WTC11 (cell line): Measurements from ENCODE around the gene CDK17. TPM values are rescaled to one million over a fixed set of nuclear protein-coding genes. Genes with fewer than 3 reads are reported as not detected.

Experiments
- ATAC-seq: fragments of 200-7000 bp; cut with Tn5 transposase; 2 replicates; pipeline ENCODE4 v1.10.0; 2021; ENCODE audit warnings: mild to moderate bottlenecking, moderate library complexity
- CTCF ChIA-PET: fragments of 300-600 bp; sonication (Branson Sonifier 250); formaldehyde crosslinking; loops from one replicate; lab custom pipeline; 2021; ENCODE audit warnings: antibody characterized with exemption; lab: Charles Lee
- POLR2A ChIA-PET: fragments of 350-600 bp; sonication (Branson Sonifier 250); formaldehyde crosslinking; loops from one replicate; lab custom pipeline; 2021; ENCODE audit warnings: antibody characterized with exemption; lab: Charles Lee
- DNase-seq: peaks from one replicate; pipeline ENCODE4 v3.0.0; 2021; ENCODE audit warnings: low spot score
- H3K27ac Mint-ChIP-seq: 2 replicates; pipeline ENCODE4 v1.8.0; 2021; ENCODE audit warnings: mixed read lengths
- H3K27me3 Mint-ChIP-seq: 2 replicates; pipeline ENCODE4 v1.8.0; 2021; ENCODE audit warnings: low read depth, mild to moderate bottlenecking, moderate library complexity, mixed read lengths
- H3K36me3 Mint-ChIP-seq: 2 replicates; pipeline ENCODE4 v1.8.0; 2021; ENCODE audit warnings: mixed read lengths
- H3K4me1 Mint-ChIP-seq: 2 replicates; pipeline ENCODE4 v1.8.0; 2022; ENCODE audit warnings: mixed read lengths
- H3K4me3 Mint-ChIP-seq: 2 replicates; pipeline ENCODE4 v1.8.0; 2021; ENCODE audit warnings: mild to moderate bottlenecking, moderate library complexity, mixed read lengths
- H3K9me3 Mint-ChIP-seq: 2 replicates; pipeline ENCODE4 v1.8.0; 2021; ENCODE audit warnings: mixed read lengths
- CREB1 ChIP-seq: sonication (generic); formaldehyde crosslinking; IDR thresholded peaks from 2 replicates; pipeline ENCODE4 v1.8.0; 2023; ENCODE audit warnings: mild to moderate bottlenecking, missing genetic modification reagents
- ERG ChIP-seq: fragments of 250-450 bp; sonication (Bioruptor Pico); IDR thresholded peaks from 2 replicates; pipeline ENCODE4 v1.8.0; 2021; ENCODE audit warnings: mild to moderate bottlenecking
- ETV6 ChIP-seq: sonication (generic); formaldehyde crosslinking; IDR thresholded peaks from 2 replicates; pipeline ENCODE4 v1.8.1; 2022; ENCODE audit warnings: mild to moderate bottlenecking, missing genetic modification reagents
- GABPB1 ChIP-seq: sonication (generic); formaldehyde crosslinking; IDR thresholded peaks from 2 replicates; pipeline ENCODE4 v1.8.1; 2023; ENCODE audit warnings: mild to moderate bottlenecking, missing genetic modification reagents
- IRF1 ChIP-seq: sonication (generic); formaldehyde crosslinking; IDR thresholded peaks from 2 replicates; pipeline ENCODE4 v1.8.0; 2023; ENCODE audit warnings: missing genetic modification reagents
- JAZF1 ChIP-seq: fragments of 250-450 bp; sonication (Bioruptor Pico); IDR thresholded peaks from 2 replicates; pipeline ENCODE4 v1.9.0; 2021; ENCODE audit warnings: moderate library complexity, mild to moderate bottlenecking, inconsistent platforms
- KAT7 ChIP-seq: sonication (generic); formaldehyde crosslinking; IDR thresholded peaks from 2 replicates; pipeline ENCODE4 v1.8.1; 2023; ENCODE audit warnings: missing genetic modification reagents, mild to moderate bottlenecking, borderline replicate concordance
- MXD4 ChIP-seq: fragments of 250-450 bp; sonication (Bioruptor Pico); IDR thresholded peaks from 2 replicates; pipeline ENCODE4 v1.8.0; 2021; ENCODE audit warnings: mild to moderate bottlenecking, moderate library complexity, borderline replicate concordance
- NR3C1 ChIP-seq: sonication (generic); formaldehyde crosslinking; conservative IDR thresholded peaks from 2 replicates; pipeline ENCODE4 v1.8.1; 2023; ENCODE audit warnings: low read depth, mild to moderate bottlenecking, missing genetic modification reagents
- PREB ChIP-seq: sonication (generic); formaldehyde crosslinking; IDR thresholded peaks from 2 replicates; pipeline ENCODE4 v1.8.1; 2022; ENCODE audit warnings: mild to moderate bottlenecking, missing genetic modification reagents, moderate library complexity, borderline replicate concordance
- SP1 ChIP-seq: sonication (generic); formaldehyde crosslinking; conservative IDR thresholded peaks from 2 replicates; pipeline ENCODE4 v1.8.1; 2022; ENCODE audit warnings: missing genetic modification reagents
- ZNF232 ChIP-seq: sonication (generic); formaldehyde crosslinking; IDR thresholded peaks from 2 replicates; pipeline ENCODE4 v1.8.0; 2022; ENCODE audit warnings: mild to moderate bottlenecking, missing genetic modification reagents
- ZNF396 ChIP-seq: fragments of 250-450 bp; sonication (Bioruptor Pico); IDR thresholded peaks from 2 replicates; pipeline ENCODE4 v1.8.0; 2021; ENCODE audit warnings: mild to moderate bottlenecking, moderate library complexity, borderline replicate concordance
- ZNF512 ChIP-seq: sonication (generic); formaldehyde crosslinking; IDR thresholded peaks from 2 replicates; pipeline ENCODE4 v1.8.1; 2022; ENCODE audit warnings: missing genetic modification reagents, borderline replicate concordance
- ZNF532 ChIP-seq: fragments of 250-450 bp; sonication (Bioruptor Pico); IDR thresholded peaks from 2 replicates; pipeline ENCODE4 v1.9.0; 2021; ENCODE audit warnings: mild to moderate bottlenecking, borderline replicate concordance
- total RNA-seq: library from RNA; stranded (reverse); gene quantifications from 3 replicates; pipeline ENCODE4 v1.2.3, GENCODE V29; 2021
- TF ChIP-seq, protein P1 (sequence below): sonication (generic); formaldehyde crosslinking; IDR thresholded peaks from 2 replicates; pipeline ENCODE4 v1.8.0; 2022; ENCODE audit warnings: mild to moderate bottlenecking, missing genetic modification reagents
- TF ChIP-seq, protein P2 (sequence below): fragments of 250-450 bp; sonication (Bioruptor Pico); IDR thresholded peaks from 2 replicates; pipeline ENCODE4 v1.9.0; 2021; ENCODE audit warnings: mild to moderate bottlenecking
- TF ChIP-seq, protein P3 (sequence below): sonication (generic); formaldehyde crosslinking; IDR thresholded peaks from 2 replicates; pipeline ENCODE4 v1.8.1; 2023; ENCODE audit warnings: mild to moderate bottlenecking, missing genetic modification reagents, moderate library complexity

Gene CDK17
- total RNA-seq, 1 experiment from 2014 or later: 20.0 TPM

DNA sequence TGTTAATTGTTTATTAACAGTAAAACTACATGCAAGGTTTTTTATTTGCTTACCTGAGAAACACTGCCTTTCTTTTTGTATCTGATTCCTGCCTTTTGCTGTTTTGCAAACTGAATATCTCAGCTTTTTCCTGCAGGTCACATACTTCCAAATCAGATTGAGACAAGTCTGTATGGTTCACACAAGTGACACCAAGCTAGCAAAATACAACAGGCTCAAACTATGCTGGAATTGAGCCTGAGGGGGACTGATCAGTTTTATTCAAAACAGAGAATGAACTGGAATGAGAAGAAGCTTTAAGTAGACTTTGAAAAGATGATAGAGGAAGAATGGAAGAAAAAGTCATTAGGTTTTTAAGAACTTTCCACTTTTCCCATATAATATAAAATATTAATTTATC is 12.2 kb upstream of the CDK17 start (continued):
- TF ChIP-seq ZNF512 (CRISPR knock-in tag) (no peak), KAT7 (no peak), ETV6 (CRISPR knock-in tag) (no peak), ZNF396 (CRISPR knock-in tag) (no peak), IRF1 (CRISPR knock-in tag) (no peak), ZNF232 (CRISPR knock-in tag) (no peak)
- TF ChIP-seq, protein P1, sequence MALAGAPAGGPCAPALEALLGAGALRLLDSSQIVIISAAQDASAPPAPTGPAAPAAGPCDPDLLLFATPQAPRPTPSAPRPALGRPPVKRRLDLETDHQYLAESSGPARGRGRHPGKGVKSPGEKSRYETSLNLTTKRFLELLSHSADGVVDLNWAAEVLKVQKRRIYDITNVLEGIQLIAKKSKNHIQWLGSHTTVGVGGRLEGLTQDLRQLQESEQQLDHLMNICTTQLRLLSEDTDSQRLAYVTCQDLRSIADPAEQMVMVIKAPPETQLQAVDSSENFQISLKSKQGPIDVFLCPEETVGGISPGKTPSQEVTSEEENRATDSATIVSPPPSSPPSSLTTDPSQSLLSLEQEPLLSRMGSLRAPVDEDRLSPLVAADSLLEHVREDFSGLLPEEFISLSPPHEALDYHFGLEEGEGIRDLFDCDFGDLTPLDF (CRISPR knock-in tag): no peak
- TF ChIP-seq, protein P2, sequence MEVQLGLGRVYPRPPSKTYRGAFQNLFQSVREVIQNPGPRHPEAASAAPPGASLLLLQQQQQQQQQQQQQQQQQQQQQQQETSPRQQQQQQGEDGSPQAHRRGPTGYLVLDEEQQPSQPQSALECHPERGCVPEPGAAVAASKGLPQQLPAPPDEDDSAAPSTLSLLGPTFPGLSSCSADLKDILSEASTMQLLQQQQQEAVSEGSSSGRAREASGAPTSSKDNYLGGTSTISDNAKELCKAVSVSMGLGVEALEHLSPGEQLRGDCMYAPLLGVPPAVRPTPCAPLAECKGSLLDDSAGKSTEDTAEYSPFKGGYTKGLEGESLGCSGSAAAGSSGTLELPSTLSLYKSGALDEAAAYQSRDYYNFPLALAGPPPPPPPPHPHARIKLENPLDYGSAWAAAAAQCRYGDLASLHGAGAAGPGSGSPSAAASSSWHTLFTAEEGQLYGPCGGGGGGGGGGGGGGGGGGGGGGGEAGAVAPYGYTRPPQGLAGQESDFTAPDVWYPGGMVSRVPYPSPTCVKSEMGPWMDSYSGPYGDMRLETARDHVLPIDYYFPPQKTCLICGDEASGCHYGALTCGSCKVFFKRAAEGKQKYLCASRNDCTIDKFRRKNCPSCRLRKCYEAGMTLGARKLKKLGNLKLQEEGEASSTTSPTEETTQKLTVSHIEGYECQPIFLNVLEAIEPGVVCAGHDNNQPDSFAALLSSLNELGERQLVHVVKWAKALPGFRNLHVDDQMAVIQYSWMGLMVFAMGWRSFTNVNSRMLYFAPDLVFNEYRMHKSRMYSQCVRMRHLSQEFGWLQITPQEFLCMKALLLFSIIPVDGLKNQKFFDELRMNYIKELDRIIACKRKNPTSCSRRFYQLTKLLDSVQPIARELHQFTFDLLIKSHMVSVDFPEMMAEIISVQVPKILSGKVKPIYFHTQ (CRISPR knock-in tag): no peak

GRCh38 chr12:96409731-96410130 is 9.5 kb upstream of the CDK17 start:
- Mint-ChIP-seq H3K4me3 (no peak overlapping the region), H3K4me1 (peaks cover 4% of the 10 kb centered on the region), H3K27me3 (no peaks in the 10 kb centered on the region), H3K9me3 (no peaks in the 10 kb centered on the region), H3K36me3 (no peaks in the 10 kb centered on the region), H3K27ac (no peak overlapping the region)
- TF ChIP-seq GABPB1 (CRISPR knock-in tag): no peak
- TF ChIP-seq, protein P3, sequence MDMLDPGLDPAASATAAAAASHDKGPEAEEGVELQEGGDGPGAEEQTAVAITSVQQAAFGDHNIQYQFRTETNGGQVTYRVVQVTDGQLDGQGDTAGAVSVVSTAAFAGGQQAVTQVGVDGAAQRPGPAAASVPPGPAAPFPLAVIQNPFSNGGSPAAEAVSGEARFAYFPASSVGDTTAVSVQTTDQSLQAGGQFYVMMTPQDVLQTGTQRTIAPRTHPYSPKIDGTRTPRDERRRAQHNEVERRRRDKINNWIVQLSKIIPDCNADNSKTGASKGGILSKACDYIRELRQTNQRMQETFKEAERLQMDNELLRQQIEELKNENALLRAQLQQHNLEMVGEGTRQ (CRISPR knock-in tag): no peak
- no peak for TF ChIP-seq NR3C1 (CRISPR knock-in tag)
- no peak for TF ChIP-seq ERG (CRISPR knock-in tag)
- no peak for TF ChIP-seq MXD4
- TF ChIP-seq CREB1 (CRISPR knock-in tag): no peak
- no peak for TF ChIP-seq ZNF532 (CRISPR knock-in tag)
- no peak for TF ChIP-seq SP1 (CRISPR knock-in tag)
- TF ChIP-seq PREB (CRISPR knock-in tag): no peak
- no peak for TF ChIP-seq JAZF1
- POLR2A ChIA-PET: no interaction called here
- DNase-seq (no peak), ATAC-seq (no peak)
- CTCF ChIA-PET: no interaction called here
